ENCODE data around the gene ETV7. TPM values are rescaled to one million over a fixed set of nuclear protein-coding genes. Genes with fewer than 3 reads are reported as not detected.

ETV7 gene
- total RNA-seq, 1 experiment from 2014 or later, result 19.0 TPM

- peak; percentile 15 for DNase-seq (ENCODE audit: low read depth)
Observed at GRCh38 chr6:36383606-36384005, 3.9 kb downstream of the ETV7 start.

DNA sequence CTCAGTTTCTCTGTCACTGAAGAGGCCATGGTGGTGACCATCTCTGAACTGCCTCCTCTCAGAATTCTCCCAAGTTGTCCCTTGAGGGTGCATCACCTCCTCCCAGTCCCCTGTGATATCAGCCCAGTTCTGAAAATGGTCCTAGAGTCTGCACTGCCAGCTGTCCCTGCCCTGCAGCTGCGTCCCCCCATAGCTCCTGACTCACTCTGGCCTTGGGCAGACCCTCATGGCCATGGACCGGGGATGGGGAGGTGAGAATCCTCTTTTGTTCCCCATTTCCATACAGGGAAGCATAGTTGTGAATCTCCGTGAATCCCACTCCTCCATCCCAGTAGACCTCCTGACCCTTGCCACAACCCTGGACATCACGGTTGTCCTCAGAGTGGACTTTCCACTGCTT, 4.5 kb downstream of the ETV7 start:
- no peak for DNase-seq (ENCODE audit: low read depth)

- no peak for DNase-seq (ENCODE audit: low read depth)
Observed at GRCh38 chr6:36381502-36382389, 5.7 kb downstream of the ETV7 start.

GRCh38 chr6:36380166-36380565, 7.3 kb downstream of the ETV7 start:
- no peak for DNase-seq (ENCODE audit: low read depth)

- no peak for DNase-seq (ENCODE audit: low read depth)
Observed at GRCh38 chr6:36378936-36379335, 8.5 kb downstream of the ETV7 start.

DNA sequence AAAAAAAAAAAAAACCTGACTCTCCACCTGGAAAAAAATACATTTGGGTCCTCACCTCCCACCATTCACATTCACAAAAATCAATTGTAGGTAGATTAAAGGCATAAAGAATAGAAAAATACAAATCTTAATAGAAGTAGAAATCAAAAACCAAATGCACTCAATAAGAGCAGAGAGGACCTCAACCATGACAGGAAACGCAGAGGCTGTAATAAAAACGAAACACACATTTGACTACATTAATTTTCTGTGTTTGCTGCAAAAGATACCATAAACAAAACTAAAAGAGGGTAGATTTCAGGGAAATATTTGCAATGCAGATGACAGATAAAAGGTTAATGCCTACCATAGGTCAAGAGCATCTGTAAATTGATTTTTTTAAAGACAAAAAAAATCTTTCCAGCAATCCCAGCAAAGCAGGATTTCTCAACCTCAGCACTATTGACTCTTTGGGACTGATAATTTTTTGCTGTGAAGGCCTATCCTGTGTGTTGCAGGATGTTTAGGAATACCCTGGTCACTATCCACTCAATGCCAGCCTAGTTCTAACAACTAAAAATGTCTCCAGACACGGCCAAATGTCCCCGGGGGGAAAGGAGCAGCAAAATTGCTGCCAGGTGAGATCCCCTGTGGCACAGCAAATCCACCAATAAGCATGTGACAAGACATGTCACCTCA, 9.1 kb downstream of the ETV7 start:
- DNase-seq (ENCODE audit: low read depth), result no peak

- no peak for DNase-seq (ENCODE audit: low read depth)
Observed at GRCh38 chr6:36377594-36377993, 9.9 kb downstream of the ETV7 start.

- DNase-seq (ENCODE audit: low read depth), result no peak
Observed at GRCh38 chr6:36376742-36377141, 10.7 kb downstream of the ETV7 start.

DNA sequence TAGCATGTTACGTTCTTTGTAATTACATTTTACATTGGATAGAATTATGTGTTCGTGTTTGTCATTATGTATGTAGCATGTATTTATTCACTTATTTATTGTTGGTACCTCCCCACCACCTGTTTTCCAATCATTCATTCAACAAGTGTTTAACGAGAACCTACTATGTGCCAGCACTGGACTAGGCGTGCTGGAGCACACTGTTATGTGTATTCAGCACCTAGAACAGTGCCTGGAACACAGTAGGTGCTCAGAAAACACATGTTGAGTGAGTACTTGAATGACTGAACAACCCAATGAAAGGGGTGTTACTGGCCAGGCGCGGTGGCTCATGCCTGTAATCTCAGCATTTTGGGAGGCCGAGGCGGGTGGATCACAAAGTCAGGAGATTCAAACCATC, 11.3 kb downstream of the ETV7 start:
- no peak for DNase-seq (ENCODE audit: low read depth)

- no peak for DNase-seq (ENCODE audit: low read depth)
Observed at GRCh38 chr6:36375644-36376155, 11.8 kb downstream of the ETV7 start.

DNA sequence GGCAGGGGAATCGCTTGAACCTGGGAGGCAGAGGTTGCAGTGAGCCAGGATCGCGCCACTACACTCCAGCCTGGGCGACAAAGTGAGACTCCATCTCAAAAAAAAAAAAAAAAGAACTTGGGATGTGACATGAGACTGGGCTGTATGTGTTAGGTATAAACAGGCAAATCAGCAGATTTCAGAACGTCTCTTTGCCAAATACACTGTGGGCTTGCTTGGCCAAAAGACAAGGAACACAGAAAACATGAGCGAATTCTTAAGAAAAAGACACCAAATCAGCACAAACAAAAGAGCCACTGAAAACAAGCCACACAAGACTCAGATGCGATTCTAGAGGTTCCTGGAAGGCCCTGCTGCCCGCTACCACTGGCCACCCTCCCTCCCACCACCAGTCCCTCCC, 12.5 kb downstream of the ETV7 start:
- DNase-seq (ENCODE audit: low read depth), result no peak

- DNase-seq (ENCODE audit: low read depth), result no peak
Observed at GRCh38 chr6:36374194-36374593, 13.3 kb downstream of the ETV7 start.

- DNase-seq (ENCODE audit: low read depth), result peak; percentile 37
Observed at GRCh38 chr6:36373368-36374019, 14.0 kb downstream of the ETV7 start.

- no peak for DNase-seq (ENCODE audit: low read depth)
Observed at GRCh38 chr6:36372088-36372487, 15.4 kb downstream of the ETV7 start.

- DNase-seq (ENCODE audit: low read depth), result no peak
Observed at GRCh38 chr6:36371211-36371610, 16.3 kb downstream of the ETV7 start.

- no peak for DNase-seq (ENCODE audit: low read depth)
Observed at GRCh38 chr6:36370638-36371037, 16.8 kb downstream of the ETV7 start.

DNA sequence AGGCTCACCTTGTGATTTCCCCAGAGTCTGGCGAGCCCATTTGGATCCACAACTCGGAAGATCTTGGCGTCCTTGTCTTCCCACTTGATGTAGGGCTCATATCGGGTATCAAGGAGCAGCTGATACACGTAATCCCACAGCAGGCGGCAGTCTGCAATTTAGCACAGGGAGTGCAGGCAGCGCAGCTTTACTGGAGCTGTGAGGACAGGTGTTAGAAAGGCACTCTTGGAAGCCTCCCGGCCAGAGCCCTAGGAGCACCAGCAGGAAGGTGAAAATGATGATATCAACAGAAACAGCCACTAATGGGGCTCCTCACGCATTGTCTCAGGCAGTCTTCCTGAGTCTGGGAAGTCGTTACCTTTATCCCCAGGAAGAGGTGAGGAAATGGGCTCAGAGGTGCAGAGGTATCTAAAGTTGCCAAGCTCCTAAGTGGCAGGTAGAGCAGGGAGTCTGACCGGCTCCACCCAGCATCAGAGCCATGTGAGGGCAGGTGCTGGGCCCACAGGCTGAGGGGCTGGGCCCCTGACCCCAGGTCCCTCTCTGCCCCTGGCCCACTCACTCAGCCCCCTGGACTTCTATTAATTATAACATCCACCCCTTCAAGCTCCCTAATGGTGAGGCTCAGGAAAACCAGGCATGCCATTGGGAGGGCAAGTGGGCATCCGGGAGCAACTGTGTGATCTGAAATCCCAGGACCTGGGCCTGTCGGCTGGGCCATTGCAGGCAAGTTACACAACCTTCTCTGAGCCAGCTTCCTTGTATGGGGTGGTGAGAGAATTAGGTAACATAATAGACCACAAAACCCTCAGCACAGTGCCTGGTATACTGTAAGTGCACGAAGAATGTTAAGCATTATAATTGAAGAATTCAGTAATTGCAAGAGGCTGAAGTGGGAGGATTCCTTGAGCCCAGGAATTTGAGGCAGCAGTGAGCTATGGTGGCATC, 18.3 kb downstream of the ETV7 start:
- peak; percentile 75 for DNase-seq (ENCODE audit: low read depth)

- no peak for DNase-seq (ENCODE audit: low read depth)
Observed at GRCh38 chr6:36368421-36368820, 19.0 kb downstream of the ETV7 start.

DNA sequence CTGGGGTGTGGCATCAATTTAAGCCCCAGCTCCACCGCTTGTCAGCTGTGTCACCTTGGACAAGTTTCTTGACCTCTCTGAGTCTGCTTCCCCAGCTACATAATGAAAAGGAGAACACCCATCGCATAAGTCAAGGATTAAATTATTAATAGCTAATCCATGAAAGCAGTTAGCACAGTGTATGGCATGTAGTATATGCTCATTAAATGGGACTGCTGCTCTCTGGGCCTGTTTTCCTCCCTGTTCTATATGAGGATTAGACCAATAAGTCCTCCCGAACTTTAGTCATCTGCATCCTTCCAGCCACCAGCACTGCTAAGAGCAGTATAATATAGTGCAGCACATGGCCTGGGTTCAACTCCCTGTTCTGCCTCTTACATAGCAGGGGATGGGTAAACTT, 19.7 kb downstream of the ETV7 start:
- DNase-seq (ENCODE audit: low read depth), result no peak

GRCh38 chr6:36364669-36365479, 22.6 kb downstream of the ETV7 start:
- DNase-seq (ENCODE audit: low read depth), result peak; percentile 58
